ENCODE results near the gene DNAJB2.

The DNAJB2 gene

DNA sequence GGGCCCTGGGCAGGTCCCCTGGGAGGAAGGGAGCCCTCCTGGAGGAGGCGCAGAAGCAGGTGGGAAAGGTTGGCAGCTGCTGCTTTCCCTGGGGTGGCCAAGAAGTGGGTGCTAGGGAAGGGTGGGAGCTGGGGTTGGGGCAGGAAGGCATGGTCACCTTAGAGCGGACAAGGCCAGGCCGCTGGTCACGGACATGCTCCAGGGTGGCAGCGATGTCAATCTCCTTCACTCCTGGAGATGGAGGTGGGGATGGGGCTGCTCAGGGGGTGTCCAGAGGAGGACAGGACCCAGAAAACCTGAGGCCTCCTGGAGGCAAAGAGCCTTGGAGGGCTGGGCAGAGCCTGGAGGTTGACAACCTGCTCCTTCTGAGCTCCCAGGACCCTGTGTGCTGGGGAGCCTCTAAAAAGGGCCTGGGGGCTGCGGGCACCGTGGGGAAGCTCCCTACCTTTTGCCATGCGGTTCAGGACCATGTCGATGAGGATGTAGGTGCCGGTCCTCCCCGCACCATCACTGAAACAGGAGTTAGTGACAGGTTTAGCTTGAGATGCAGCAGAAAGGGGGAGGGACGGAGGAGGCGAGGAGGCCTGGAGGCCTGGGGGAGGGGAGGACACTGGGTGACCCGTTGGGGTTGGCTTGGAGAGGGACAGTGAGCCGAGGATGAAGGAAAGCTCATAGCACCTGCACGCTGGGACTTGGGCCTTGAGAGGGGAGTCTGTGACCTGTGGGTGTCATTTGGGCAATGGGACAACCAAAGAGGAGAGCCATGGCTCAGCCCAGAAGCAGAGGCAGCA is 11.4 kb downstream of the DNAJB2 start:
- H3K4me3 ChIP-seq: no peak overlapping the region
- H3K9me3 ChIP-seq (replicated peaks in 1 of 11): no peaks in the 10 kb centered on the region
- H3K27me3 ChIP-seq: no peaks in the 10 kb centered on the region; a peak in 2 of 22 replicates
- peak overlapping the region in 2 of 11 experiments; percentile 14 to 18; a peak in 1 of 22 replicates for H3K4me2 ChIP-seq
- TF ChIP-seq Cebpa-rat (IDR thresholded peaks at IDR 0.05): no peak
- H3K9ac ChIP-seq: no peak overlapping the region
- no peak overlapping the region for H3K27ac ChIP-seq
- peaks cover 10 to 43% (median 25%) of the 10 kb centered on the region in 10 experiments for H3K4me1 ChIP-seq
- peaks cover 0 to 12% (median 0%) of the 10 kb centered on the region in 11 experiments; a peak in 8 of 22 replicates for H4K20me1 ChIP-seq
- H3K36me3 ChIP-seq: peaks cover 0 to 7% (median 0%) of the 10 kb centered on the region in 11 experiments; a peak in 5 of 22 replicates

DNA sequence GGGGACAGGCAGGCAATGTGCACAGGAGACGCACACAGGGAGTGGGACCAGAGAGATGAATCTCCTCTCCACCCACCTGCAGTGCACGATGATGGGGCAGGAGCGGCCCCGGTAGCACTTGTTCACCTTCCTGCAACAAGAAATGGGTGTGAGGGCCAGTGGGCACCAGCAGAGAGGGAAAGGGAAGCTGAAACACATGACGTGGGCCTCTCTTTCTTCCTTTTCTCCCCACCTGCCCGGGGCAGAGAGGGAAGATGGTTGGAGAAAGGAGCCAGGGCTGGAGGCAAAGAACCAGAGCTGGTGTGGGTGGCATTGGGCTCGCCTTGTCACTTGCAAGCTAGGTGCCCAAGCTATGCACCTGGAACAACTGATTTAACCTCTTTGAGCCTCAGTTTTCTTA is 12.2 kb downstream of the DNAJB2 start:
- Histone ChIP-seq H3K36me3 (peaks cover 0 to 5% (median 0%) of the 10 kb centered on the region in 11 experiments; a peak in 1 of 22 replicates), H3K4me1 (peaks cover 9 to 36% (median 19%) of the 10 kb centered on the region in 10 experiments; a peak in 18 of 20 replicates), H3K9ac (no peak overlapping the region), H3K4me2 (no peak overlapping the region), H4K20me1 (peaks cover 0 to 6% (median 0%) of the 10 kb centered on the region in 11 experiments; a peak in 2 of 22 replicates), H3K27me3 (no peaks in the 10 kb centered on the region; a peak in 2 of 22 replicates), H3K27ac (no peak overlapping the region), H3K9me3 (replicated peaks in 1 of 11) (no peaks in the 10 kb centered on the region), H3K4me3 (no peak overlapping the region)
- no peak for TF ChIP-seq Cebpa-rat (IDR thresholded peaks at IDR 0.05)

DNA sequence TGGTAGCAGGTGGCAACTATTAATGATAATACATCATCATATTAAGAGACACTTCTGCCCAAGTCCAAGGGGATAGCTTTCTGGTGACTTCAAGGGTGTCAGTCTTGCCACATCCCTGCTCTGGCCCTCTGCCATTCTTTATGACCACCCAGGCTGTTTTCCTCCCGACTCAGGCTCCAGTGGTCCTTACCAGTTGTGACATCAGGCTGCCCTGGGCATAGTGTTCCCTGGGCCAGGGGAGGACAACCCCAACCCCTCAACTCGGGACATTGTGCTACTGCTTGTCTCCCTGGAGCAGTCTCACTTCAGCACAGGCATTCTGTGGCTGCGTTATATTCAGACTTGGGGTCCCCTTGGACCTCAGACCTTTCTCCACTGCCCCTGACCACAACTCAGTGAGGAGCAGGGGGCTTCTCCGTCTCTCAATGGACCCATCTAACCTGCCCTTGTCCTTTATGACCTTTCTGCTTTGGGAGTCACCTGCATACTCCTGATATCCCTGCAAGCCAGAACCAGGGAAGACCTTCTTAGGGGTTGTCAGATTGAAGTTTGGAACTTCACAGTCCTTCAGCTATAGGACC is 12.8 kb downstream of the DNAJB2 start:
- Histone ChIP-seq H3K9ac (no peak overlapping the region), H3K4me2 (no peak overlapping the region), H3K4me1 (peaks cover 8 to 32% (median 15%) of the 10 kb centered on the region in 10 experiments; a peak in 18 of 20 replicates), H4K20me1 (no peaks in the 10 kb centered on the region; a peak in 1 of 22 replicates), H3K36me3 (no peaks in the 10 kb centered on the region), H3K27ac (no peak overlapping the region), H3K4me3 (no peak overlapping the region), H3K27me3 (no peaks in the 10 kb centered on the region; a peak in 2 of 22 replicates), H3K9me3 (replicated peaks in 1 of 11) (no peaks in the 10 kb centered on the region)
- TF ChIP-seq Cebpa-rat (IDR thresholded peaks at IDR 0.05): no peak

DNA sequence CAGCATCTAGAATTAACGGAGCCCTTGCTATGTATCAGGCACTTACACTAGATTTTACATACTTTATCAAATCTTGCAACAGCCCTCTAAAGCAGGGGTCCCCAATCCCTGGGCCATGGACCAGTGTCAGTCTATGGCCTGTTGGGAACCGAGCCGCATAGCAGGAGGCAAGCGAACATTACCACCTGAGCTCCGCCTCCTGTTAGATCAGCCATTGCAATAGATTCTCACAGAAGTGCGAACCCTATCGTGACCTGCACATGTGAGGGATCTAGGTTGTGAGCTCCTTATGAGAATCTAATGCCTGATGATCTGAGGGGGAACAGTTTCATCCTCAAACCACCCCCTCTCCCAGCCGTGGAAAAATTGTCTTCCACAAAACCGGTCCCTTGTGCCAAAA is 13.4 kb downstream of the DNAJB2 start:
- Histone ChIP-seq H3K4me2 (no peak overlapping the region), H3K4me3 (no peak overlapping the region), H3K27ac (no peak overlapping the region), H4K20me1 (no peaks in the 10 kb centered on the region; a peak in 1 of 22 replicates), H3K36me3 (no peaks in the 10 kb centered on the region), H3K9ac (no peak overlapping the region), H3K4me1 (peaks cover 8 to 30% (median 14%) of the 10 kb centered on the region in 10 experiments; a peak in 18 of 20 replicates), H3K9me3 (replicated peaks in 1 of 11) (no peaks in the 10 kb centered on the region), H3K27me3 (no peaks in the 10 kb centered on the region; a peak in 2 of 22 replicates)
- no peak for TF ChIP-seq Cebpa-rat (IDR thresholded peaks at IDR 0.05)

DNA sequence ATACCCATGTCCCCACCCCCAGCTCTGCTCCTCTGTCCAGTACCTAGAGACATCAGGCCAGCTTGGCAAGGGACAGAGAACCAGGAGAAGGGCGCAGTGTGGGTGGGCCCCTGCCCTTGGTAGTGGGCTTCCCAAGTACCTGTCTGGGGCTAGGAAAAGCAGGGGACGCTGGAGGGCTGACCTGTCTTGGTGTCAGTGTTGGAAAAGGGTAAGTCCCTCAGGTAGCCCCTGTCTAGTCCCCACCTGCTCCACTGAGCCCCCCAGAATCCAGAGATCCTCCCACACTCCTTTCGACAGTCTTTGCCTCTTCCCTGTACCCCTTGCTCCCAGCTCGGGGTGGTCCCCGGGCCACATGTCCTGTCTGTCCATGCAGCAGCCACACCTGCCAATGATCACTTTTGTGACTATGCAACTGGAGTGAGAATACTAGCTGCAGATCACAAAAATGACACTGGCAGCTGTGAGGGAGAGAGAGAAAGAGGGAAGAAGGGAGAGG is 14.6 kb downstream of the DNAJB2 start:
- no peaks in the 10 kb centered on the region; a peak in 1 of 22 replicates for H4K20me1 ChIP-seq
- no peaks in the 10 kb centered on the region for H3K9me3 ChIP-seq (replicated peaks in 1 of 11)
- H3K27ac ChIP-seq: peak overlapping the region in 1 of 11 experiments; percentile 69; a peak in 1 of 22 replicates
- H3K27me3 ChIP-seq: peaks cover 0 to 1% (median under 1%) of the 10 kb centered on the region in 11 experiments; a peak in 12 of 22 replicates
- peak overlapping the region in 9 of 11 experiments; percentile 66 to 87 (median 81); a peak in 10 of 22 replicates for H3K9ac ChIP-seq
- H3K4me1 ChIP-seq: peaks cover 8 to 26% (median 15%) of the 10 kb centered on the region in 10 experiments; a peak in 18 of 20 replicates
- H3K4me3 ChIP-seq: peak overlapping the region in 6 of 10 experiments; percentile 58 to 76 (median 60); a peak in 7 of 20 replicates
- no peaks in the 10 kb centered on the region for H3K36me3 ChIP-seq
- no peak for TF ChIP-seq Cebpa-rat (IDR thresholded peaks at IDR 0.05)
- H3K4me2 ChIP-seq: peak overlapping the region; percentile 78 to 96 (median 88)

DNA sequence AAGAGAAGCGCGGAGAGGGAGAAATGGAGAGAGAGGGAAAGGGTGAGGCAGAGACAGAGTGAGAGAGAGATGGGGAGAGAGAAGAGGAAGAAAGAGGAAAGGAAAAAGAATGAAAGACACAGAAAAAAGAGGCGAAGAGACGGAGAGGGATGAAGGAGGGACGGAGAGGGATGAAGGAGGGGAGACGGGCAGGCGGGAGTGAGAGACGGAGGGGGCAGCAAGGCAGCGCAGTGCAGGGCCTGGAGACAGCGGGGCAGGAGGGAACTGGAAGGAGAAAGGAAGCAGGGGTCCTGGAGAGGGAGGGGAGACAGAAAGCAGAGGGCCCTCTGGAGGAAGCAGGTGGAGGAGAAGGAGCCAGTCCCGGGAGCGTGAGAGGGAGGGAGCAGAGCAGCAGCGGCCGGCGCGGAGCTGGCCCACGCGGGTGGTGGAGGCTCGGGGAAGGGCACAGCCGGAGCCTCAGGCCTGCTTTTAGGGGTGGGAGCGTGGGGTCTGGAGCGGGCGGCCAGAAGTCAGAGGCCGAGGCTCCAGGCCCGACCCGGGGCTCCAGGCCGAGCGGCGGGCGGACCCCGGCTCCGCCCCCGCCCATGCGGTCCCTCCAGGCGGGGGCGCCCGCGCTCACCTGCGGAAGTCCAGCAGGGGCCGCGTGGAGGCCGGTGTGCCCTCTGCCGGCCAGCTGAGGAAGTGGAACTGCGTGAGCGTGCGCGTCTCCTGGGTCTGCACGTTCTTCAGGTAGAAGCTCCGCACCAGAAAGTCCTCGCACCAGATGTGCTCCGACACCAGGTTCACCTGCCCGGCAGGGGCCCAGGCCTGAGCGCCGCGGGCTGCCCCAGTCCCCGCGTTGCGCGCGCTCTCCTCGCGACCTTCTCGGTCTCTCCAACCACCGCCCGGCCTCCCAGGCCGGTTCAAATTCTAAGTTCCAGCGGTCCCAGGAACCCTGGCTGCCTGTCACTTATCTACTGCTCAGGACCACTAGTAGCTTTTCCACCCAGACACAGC is 15.5 kb downstream of the DNAJB2 start:
- Histone ChIP-seq H3K4me1 (peaks cover 8 to 26% (median 16%) of the 10 kb centered on the region in 10 experiments; a peak in 18 of 20 replicates), H4K20me1 (peaks cover 0 to 8% (median 0%) of the 10 kb centered on the region in 11 experiments; a peak in 6 of 22 replicates), H3K4me2 (peak overlapping the region; percentile 78 to 96 (median 88)), H3K27ac (peak overlapping the region; percentile 55 to 80 (median 70)), H3K9ac (peak overlapping the region; percentile 66 to 87 (median 80)), H3K27me3 (peaks cover 6 to 10% (median 9%) of the 10 kb centered on the region in 11 experiments), H3K4me3 (peak overlapping the region; percentile 57 to 76 (median 61)), H3K36me3 (no peaks in the 10 kb centered on the region), H3K9me3 (replicated peaks in 1 of 11) (no peaks in the 10 kb centered on the region)
- no peak for TF ChIP-seq Cebpa-rat (IDR thresholded peaks at IDR 0.05)

DNA sequence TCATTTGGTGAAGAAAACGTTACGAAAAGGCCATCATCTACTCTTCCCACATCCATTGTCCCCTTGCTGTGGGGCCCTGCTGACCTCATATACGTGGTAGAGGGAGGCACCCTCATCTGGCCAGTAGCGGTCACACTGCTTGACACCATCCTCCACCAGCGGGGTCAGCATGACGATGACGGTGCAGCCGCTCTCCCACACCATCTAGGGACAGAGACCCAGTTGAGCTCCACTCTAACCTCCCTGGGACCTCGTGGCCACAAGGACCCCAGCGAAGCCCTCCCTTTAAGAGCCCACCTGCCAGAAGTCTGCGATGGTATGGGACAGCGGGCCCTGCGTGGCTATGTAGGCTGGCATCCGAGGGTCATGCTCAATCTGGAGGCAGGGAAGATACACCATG is 17.0 kb downstream of the DNAJB2 start:
- H3K27ac ChIP-seq: no peak overlapping the region
- H3K27me3 ChIP-seq: peaks cover 21 to 25% (median 24%) of the 10 kb centered on the region in 11 experiments
- no peak overlapping the region for H3K9ac ChIP-seq
- no peak overlapping the region for H3K4me3 ChIP-seq
- H3K4me2 ChIP-seq: no peak overlapping the region
- H3K9me3 ChIP-seq (replicated peaks in 1 of 11): no peaks in the 10 kb centered on the region
- peaks cover 0 to 15% (median 0%) of the 10 kb centered on the region in 11 experiments; a peak in 7 of 22 replicates for H4K20me1 ChIP-seq
- TF ChIP-seq Cebpa-rat (IDR thresholded peaks at IDR 0.05): no peak
- H3K36me3 ChIP-seq: no peaks in the 10 kb centered on the region
- H3K4me1 ChIP-seq: peaks cover 8 to 20% (median 16%) of the 10 kb centered on the region in 10 experiments; a peak in 18 of 20 replicates

All from BLaER1 treated with 17β-estradiol and CSF1 and Interleukin-3, amounts not matched to agents 10 nM and 100 nM (cell line).